ENCODE data around the gene SYT17.

Gene SYT17

DNA sequence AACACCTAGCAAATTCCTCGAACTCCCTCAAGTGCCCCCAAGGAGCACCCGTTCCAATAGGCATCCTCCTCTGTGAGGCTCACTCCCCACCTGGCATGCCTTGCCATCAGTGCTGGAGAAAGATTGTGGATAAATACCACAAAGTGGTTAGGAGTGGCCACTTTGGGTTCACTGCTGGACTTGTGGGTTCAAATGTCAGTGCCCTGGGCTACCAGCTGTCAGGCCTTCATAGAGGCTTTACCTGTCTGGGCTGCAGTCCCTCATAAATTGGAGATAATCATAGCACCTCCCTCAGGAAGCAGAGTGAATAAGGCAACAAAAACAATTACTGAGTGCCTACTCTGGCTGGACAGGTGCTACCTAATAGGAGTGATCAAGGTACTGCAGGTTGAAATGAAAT lies 1.5 kb upstream of the SYT17 start:
- TF ChIP-seq ZC3H10 (CRISPR knock-in tag; IDR thresholded peaks at IDR 0.05) (no peak), PPARA (CRISPR knock-in tag; IDR thresholded peaks at IDR 0.05; ENCODE audit: borderline replicate concordance) (no peak), ZFP30 (CRISPR knock-in tag; IDR thresholded peaks at IDR 0.05) (no peak)
- ATAC-seq, result no peak

DNA sequence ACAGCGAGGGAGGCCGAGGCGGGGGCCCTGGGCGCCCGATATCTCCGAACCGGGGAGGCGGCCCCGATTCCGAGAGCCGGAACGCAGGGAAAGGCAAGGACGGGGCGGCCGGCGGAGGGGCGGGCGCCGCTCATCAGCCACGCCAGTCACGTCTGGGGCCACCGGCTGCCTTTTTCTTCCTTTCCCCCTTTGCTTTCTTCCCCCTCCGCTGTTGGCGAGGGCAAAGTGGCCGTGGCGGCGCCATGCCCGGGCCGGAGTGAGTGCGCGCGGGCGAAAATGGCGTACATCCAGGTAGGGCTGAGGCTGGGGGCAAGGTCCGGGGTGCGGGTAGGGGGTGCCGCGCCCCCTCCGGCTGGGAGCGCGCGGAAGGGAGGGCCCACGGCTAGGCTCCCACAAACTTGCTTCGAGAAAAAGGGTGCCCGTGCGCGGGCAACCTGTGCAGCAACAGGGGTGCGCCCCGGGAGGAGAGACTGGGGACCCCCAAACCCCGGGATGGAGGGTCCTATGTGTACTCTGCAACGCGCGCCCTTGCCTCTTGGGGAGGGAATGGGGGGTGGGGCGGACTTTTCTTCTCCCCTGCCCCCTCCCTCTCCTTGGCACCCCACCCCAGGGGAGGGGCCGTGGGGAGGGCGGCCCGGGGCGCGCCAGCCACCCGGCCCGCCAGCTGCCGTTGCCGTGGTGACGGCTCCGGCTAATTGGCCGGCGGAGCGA lies 486 bp downstream of the SYT17 start:
- peak; percentile 51 for ATAC-seq
- TF ChIP-seq OSR1 (CRISPR knock-in tag; IDR thresholded peaks at IDR 0.05) (no peak), ZFP30 (CRISPR knock-in tag; IDR thresholded peaks at IDR 0.05) (no peak), ZNF8 (CRISPR knock-in tag; IDR thresholded peaks at IDR 0.05) (no peak), ARNTL (CRISPR knock-in tag; IDR thresholded peaks at IDR 0.05; ENCODE audit: borderline replicate concordance, low read depth) (no peak), ZC3H10 (CRISPR knock-in tag; IDR thresholded peaks at IDR 0.05) (no peak), SNAI2 (CRISPR knock-in tag; IDR thresholded peaks at IDR 0.05) (no peak)
- TF ChIP-seq, protein P1, sequence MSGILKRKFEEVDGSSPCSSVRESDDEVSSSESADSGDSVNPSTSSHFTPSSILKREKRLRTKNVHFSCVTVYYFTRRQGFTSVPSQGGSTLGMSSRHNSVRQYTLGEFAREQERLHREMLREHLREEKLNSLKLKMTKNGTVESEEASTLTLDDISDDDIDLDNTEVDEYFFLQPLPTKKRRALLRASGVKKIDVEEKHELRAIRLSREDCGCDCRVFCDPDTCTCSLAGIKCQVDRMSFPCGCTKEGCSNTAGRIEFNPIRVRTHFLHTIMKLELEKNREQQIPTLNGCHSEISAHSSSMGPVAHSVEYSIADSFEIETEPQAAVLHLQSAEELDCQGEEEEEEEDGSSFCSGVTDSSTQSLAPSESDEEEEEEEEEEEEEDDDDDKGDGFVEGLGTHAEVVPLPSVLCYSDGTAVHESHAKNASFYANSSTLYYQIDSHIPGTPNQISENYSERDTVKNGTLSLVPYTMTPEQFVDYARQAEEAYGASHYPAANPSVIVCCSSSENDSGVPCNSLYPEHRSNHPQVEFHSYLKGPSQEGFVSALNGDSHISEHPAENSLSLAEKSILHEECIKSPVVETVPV (CRISPR knock-in tag; IDR thresholded peaks at IDR 0.05), result no peak
- TF ChIP-seq, protein P2, sequence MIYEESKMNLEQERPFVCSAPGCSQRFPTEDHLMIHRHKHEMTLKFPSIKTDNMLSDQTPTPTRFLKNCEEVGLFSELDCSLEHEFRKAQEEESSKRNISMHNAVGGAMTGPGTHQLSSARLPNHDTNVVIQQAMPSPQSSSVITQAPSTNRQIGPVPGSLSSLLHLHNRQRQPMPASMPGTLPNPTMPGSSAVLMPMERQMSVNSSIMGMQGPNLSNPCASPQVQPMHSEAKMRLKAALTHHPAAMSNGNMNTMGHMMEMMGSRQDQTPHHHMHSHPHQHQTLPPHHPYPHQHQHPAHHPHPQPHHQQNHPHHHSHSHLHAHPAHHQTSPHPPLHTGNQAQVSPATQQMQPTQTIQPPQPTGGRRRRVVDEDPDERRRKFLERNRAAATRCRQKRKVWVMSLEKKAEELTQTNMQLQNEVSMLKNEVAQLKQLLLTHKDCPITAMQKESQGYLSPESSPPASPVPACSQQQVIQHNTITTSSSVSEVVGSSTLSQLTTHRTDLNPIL (CRISPR knock-in tag; IDR thresholded peaks at IDR 0.05; ENCODE audit: low read depth), result no peak

DNA sequence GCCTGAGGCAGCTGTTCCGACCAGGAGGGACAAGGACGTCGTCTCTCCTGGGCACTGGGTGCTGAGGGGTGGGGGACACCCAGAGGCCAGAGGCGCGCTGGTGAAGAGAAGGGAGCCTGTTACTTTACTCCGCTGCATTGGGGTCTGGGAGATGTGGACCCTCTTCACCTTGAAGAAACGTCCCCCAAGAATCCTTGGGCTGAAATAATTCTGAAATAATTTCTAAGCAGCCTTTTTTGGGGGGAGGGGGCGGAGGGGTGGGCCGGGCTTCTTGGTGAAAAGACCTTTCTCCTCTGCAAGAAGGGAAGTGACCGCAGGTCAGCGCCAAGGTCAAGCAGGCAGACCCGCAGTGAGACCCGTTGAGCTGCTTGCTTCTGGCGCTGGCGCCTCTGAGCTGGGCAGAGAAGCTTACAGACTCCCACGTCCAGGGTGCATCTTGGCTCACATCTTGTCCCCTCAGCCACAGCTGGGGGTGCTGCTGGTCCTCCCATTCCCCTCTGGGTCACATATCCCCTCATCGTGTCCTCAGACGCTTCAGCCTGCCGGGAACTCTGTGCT lies 1.1 kb downstream of the SYT17 start:
- TF ChIP-seq TCF4 (CRISPR knock-in tag; IDR thresholded peaks at IDR 0.05; ENCODE audit: borderline replicate concordance) (no peak), CSDC2 (CRISPR knock-in tag; IDR thresholded peaks at IDR 0.05) (no peak), TOX (CRISPR knock-in tag; IDR thresholded peaks at IDR 0.05; ENCODE audit: borderline replicate concordance) (no peak)
- TF ChIP-seq, protein P2 (CRISPR knock-in tag; IDR thresholded peaks at IDR 0.05; ENCODE audit: low read depth), result no peak
- ATAC-seq, result no peak

DNA sequence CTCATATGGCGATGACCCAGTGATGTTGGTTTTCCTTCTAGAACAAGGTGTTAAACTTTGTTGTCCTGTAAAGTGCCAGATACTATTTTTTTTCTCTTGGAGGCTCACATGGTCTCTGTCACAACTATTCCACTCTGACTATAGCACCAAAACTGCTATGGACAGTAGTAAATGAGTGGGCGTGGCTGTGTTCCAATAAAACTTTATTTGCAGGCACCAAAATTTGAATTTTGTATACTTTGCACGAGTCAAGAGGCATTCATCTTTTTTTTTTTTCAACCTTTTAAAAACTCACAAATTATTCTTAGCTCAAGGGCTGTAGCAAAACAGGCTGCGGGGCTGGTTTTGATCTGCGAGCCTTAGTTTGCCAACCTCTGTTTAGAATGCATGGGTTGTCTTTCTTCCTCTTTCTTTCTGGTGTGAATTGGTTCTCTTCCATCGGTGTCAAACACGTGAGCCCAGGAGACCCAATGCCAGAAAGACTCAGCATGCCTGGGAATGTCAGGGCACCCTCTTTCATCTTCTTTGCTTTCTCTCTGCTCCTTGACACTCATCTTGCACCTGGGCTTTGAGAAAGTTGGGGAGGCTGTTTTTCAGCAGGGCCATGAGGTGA lies 2.1 kb downstream of the SYT17 start:
- ATAC-seq, result no peak
- TF ChIP-seq ISL1 (CRISPR knock-in tag; IDR thresholded peaks at IDR 0.05) (no peak), OSR1 (CRISPR knock-in tag; IDR thresholded peaks at IDR 0.05) (no peak), ZNF70 (CRISPR knock-in tag; IDR thresholded peaks at IDR 0.05) (no peak), ESRRG (CRISPR knock-in tag; IDR thresholded peaks at IDR 0.05) (no peak), ZC3H10 (CRISPR knock-in tag; IDR thresholded peaks at IDR 0.05) (no peak), PATZ1 (CRISPR knock-in tag; IDR thresholded peaks at IDR 0.05; ENCODE audit: borderline replicate concordance) (no peak), TSHZ2 (CRISPR knock-in tag; IDR thresholded peaks at IDR 0.05) (no peak)
- TF ChIP-seq, protein P1 (CRISPR knock-in tag; IDR thresholded peaks at IDR 0.05), result no peak
